Progenitor cell of endocrine pancreas (in vitro differentiated cells): ENCODE results near the gene KCTD19. TPM values are rescaled to one million over a fixed set of nuclear protein-coding genes. Genes with fewer than 3 reads are reported as not detected.

ENCODE experiments used
- DNase-seq: peaks from one replicate; pipeline ENCODE4 v3.0.0; 2021; ENCODE audit warnings: low spot score; ENCODE audit not compliant: unreplicated experiment
- H3K27ac Mint-ChIP-seq: 2 replicates; pipeline ENCODE4 v1.8.0; 2021; ENCODE audit warnings: mild to moderate bottlenecking, moderate library complexity, mixed read lengths
- H3K27me3 Mint-ChIP-seq: 2 replicates; pipeline ENCODE4 v1.8.0; 2021; ENCODE audit warnings: mixed read lengths
- H3K36me3 Mint-ChIP-seq: 2 replicates; pipeline ENCODE4 v1.8.0; 2022; ENCODE audit warnings: mixed read lengths; ENCODE audit not compliant: insufficient read depth
- H3K4me1 Mint-ChIP-seq: 2 replicates; pipeline ENCODE4 v1.8.0; 2021; ENCODE audit warnings: low read depth, mixed read lengths
- H3K4me3 Mint-ChIP-seq: 2 replicates; pipeline ENCODE4 v1.8.0; 2021; ENCODE audit warnings: low read depth, mild to moderate bottlenecking, moderate library complexity, mixed read lengths
- H3K9me3 Mint-ChIP-seq: 2 replicates; pipeline ENCODE4 v1.8.0; 2021; ENCODE audit warnings: low read depth, mixed read lengths
- CTCF ChIP-seq: fragments of 200-600 bp; sonication (generic); IDR thresholded peaks from one replicate; pipeline ENCODE4 v1.5.0; 2021; ENCODE audit warnings: antibody characterized with exemption, mild to moderate bottlenecking; ENCODE audit not compliant: unreplicated experiment
- total RNA-seq: library from RNA; stranded (reverse); gene quantifications from 2 replicates; pipeline ENCODE4 v1.2.1, GENCODE V29; 2021

KCTD19 gene
- total RNA-seq, 1 donor from 2014 or later: 0.14 TPM

- no peak for TF ChIP-seq CTCF
- H3K4me3 Mint-ChIP-seq: no peak overlapping the region
- H3K36me3 Mint-ChIP-seq: no peaks in the 10 kb centered on the region
Measured at GRCh38 chr16:67280090-67281015, 46.2 kb downstream of the KCTD19 start.

GRCh38 chr16:67279296-67280089 lies 47.0 kb downstream of the KCTD19 start, which contains the start of gene PLEKHG4:
TSS of gene PLEKHG4 (plus strand) at chr16:67279532. CDS start at chr16:67280045, 513 bp downstream.
- Mint-ChIP-seq H3K4me3 (peak within 1 kb of the TSS; percentile 50), H3K27ac (no peak within 1 kb of the TSS), H3K36me3 (no peaks in the 10 kb centered on the region), H3K4me1 (no peaks in the 10 kb centered on the region), H3K27me3 (peaks cover 22% of the 10 kb centered on the region), H3K9me3 (no peaks in the 10 kb centered on the region)
- peak; percentile 57 for DNase-seq
- peak; percentile 77 for TF ChIP-seq CTCF

More at GRCh38 chr16:67280090-67281015, 46.2 kb downstream of the KCTD19 start:
- no peaks in the 10 kb centered on the region for H3K9me3 Mint-ChIP-seq
- DNase-seq: no peak
- H3K27ac Mint-ChIP-seq: no peak overlapping the region
- H3K27me3 Mint-ChIP-seq: peaks cover 22% of the 10 kb centered on the region
- no peaks in the 10 kb centered on the region for H3K4me1 Mint-ChIP-seq

- Mint-ChIP-seq H3K9me3 (no peaks in the 10 kb centered on the region), H3K4me1 (no peaks in the 10 kb centered on the region)
- DNase-seq: no peak
Measured at GRCh38 chr16:67278773-67279295, 47.7 kb downstream of the KCTD19 start.

GRCh38 chr16:67277999-67278772 lies 48.4 kb downstream of the KCTD19 start:
- peak overlapping the region; percentile 50 for H3K4me3 Mint-ChIP-seq
- no peak for TF ChIP-seq CTCF
- peaks cover 13% of the 10 kb centered on the region for H3K27me3 Mint-ChIP-seq
- H3K9me3 Mint-ChIP-seq: no peaks in the 10 kb centered on the region
- no peak overlapping the region for H3K27ac Mint-ChIP-seq
- H3K36me3 Mint-ChIP-seq: no peaks in the 10 kb centered on the region
- DNase-seq: no peak
- no peaks in the 10 kb centered on the region for H3K4me1 Mint-ChIP-seq

More at GRCh38 chr16:67278773-67279295, 47.7 kb downstream of the KCTD19 start:
- TF ChIP-seq CTCF: peak; percentile 24
- Mint-ChIP-seq H3K4me3 (peak overlapping the region; percentile 50), H3K27ac (no peak overlapping the region), H3K36me3 (no peaks in the 10 kb centered on the region), H3K27me3 (peaks cover 19% of the 10 kb centered on the region)
